CD14-positive monocyte (primary cell): ENCODE data around the gene GPHN. TPM values are rescaled to one million over a fixed set of nuclear protein-coding genes. Genes with fewer than 3 reads are reported as not detected.

ENCODE experiments used
- DNase-seq, 3 donors: peaks; one replicate each; pipeline ENCODE4 v3.0.0-alpha.2; 2011 to 2022
- H2AFZ ChIP-seq: 2 replicates; pipeline ENCODE4 v1.6.0; 2012; ENCODE audit warnings: mild to moderate bottlenecking, low read depth, low read length, inconsistent platforms; ENCODE audit not compliant: insufficient read depth, poor library complexity, severe bottlenecking
- H3K27ac ChIP-seq, 2 donors: 1 replicate in 1 of 2; 2 replicates in 1 of 2; pipeline ENCODE4 v1.5.1; 2012 to 2013; ENCODE audit warnings: low read length in 2 of 2, control low read depth in 1 of 2, inconsistent platforms in 1 of 2, low read depth in 1 of 2, mild to moderate bottlenecking in 1 of 2
- H3K27me3 ChIP-seq, 2 donors: one replicate each; pipeline versions ENCODE4 v1.6.0 to v1.6.1; 2011 to 2013; ENCODE audit warnings: low read length in 2 of 2; ENCODE audit not compliant: control insufficient read depth in 2 of 2, insufficient read depth in 2 of 2
- H3K36me3 ChIP-seq, 2 donors: replicated peaks in 1 of 2; 1 replicate in 1 of 2; 2 replicates in 1 of 2; pipeline versions ENCODE4 v1.5.1 to v1.6.1; 2012 to 2013; ENCODE audit warnings: low read length in 2 of 2, control low read depth in 1 of 2, inconsistent platforms in 1 of 2, mild to moderate bottlenecking in 1 of 2; ENCODE audit not compliant: insufficient read depth in 2 of 2, control insufficient read depth in 1 of 2
- H3K4me1 ChIP-seq, 2 donors: 1 replicate in 1 of 2; 2 replicates in 1 of 2; pipeline versions ENCODE4 v1.5.1 to v1.6.1; 2012 to 2013; ENCODE audit warnings: low read length in 2 of 2, control low read depth in 1 of 2, inconsistent platforms in 1 of 2, mild to moderate bottlenecking in 1 of 2, moderate library complexity in 1 of 2; ENCODE audit not compliant: insufficient read depth in 2 of 2, control insufficient read depth in 1 of 2
- H3K4me2 ChIP-seq: replicated peaks from 2 replicates; pipeline ENCODE3; 2012; ENCODE audit warnings: low read length, moderate library complexity, mild to moderate bottlenecking; ENCODE audit not compliant: poor library complexity, severe bottlenecking; ENCODE audit errors: extremely low read depth
- H3K4me3 ChIP-seq, 3 experiments: fragments of 200-600 bp in 1 of 3; sonication (generic) in 1 of 3; replicated peaks in 1 of 3; 1 replicate in 2 of 3; 2 replicates in 1 of 3; pipeline ENCODE4 v1.5.1; 2011 to 2013; ENCODE audit warnings: low read length in 3 of 3, mild to moderate bottlenecking in 3 of 3, control low read depth in 2 of 3, low read depth in 2 of 3, inconsistent platforms in 1 of 3, moderate library complexity in 1 of 3
- H3K79me2 ChIP-seq: 2 replicates; pipeline ENCODE4 v1.6.0; 2012; ENCODE audit warnings: mild to moderate bottlenecking, control low read depth, inconsistent platforms, low read length, moderate library complexity; ENCODE audit not compliant: insufficient read depth
- H3K9ac ChIP-seq: 2 replicates; pipeline ENCODE4 v1.6.0; 2017; ENCODE audit warnings: low read length, mild to moderate bottlenecking; ENCODE audit not compliant: insufficient read depth, poor library complexity, severe bottlenecking
- H3K9me3 ChIP-seq, 2 donors: replicated peaks in 1 of 2; 1 replicate in 1 of 2; 2 replicates in 1 of 2; pipeline versions ENCODE4 v1.5.1 to v1.6.1; 2012 to 2013; ENCODE audit warnings: low read length in 2 of 2, control low read depth in 1 of 2; ENCODE audit not compliant: control insufficient read depth in 1 of 2, insufficient read depth in 1 of 2
- H4K20me1 ChIP-seq: 2 replicates; pipeline ENCODE4 v1.6.0; 2012; ENCODE audit warnings: mild to moderate bottlenecking, low read length, control low read depth, moderate library complexity; ENCODE audit not compliant: insufficient read depth
- H3K27ac Mint-ChIP-seq, 7 donors: one replicate each; pipeline ENCODE4 v1.8.0; 2020; ENCODE audit warnings: mild to moderate bottlenecking in 7 of 7, mixed read lengths in 7 of 7, moderate library complexity in 6 of 7, inconsistent platforms in 2 of 7
- H3K27me3 Mint-ChIP-seq, 3 donors: one replicate each; pipeline ENCODE4 v1.8.0; 2021 to 2022; ENCODE audit warnings: low read depth in 3 of 3, mild to moderate bottlenecking in 3 of 3, mixed read lengths in 3 of 3, moderate library complexity in 3 of 3, inconsistent platforms in 1 of 3
- H3K36me3 Mint-ChIP-seq, 2 donors: one replicate each; pipeline ENCODE4 v1.8.0; 2020; ENCODE audit warnings: mixed read lengths in 2 of 2, inconsistent platforms in 1 of 2, mild to moderate bottlenecking in 1 of 2
- H3K4me1 Mint-ChIP-seq: one replicate; pipeline ENCODE4 v1.8.0; 2020; ENCODE audit warnings: mild to moderate bottlenecking, mixed read lengths
- H3K4me3 Mint-ChIP-seq, 2 donors: one replicate each; pipeline ENCODE4 v1.8.0; 2020; ENCODE audit warnings: mild to moderate bottlenecking in 2 of 2, mixed read lengths in 2 of 2, moderate library complexity in 1 of 2
- H3K9me3 Mint-ChIP-seq, 7 donors: one replicate each; pipeline ENCODE4 v1.8.0; 2020 to 2022; ENCODE audit warnings: mixed read lengths in 7 of 7, mild to moderate bottlenecking in 6 of 7, moderate library complexity in 6 of 7, inconsistent platforms in 2 of 7
- WGBS: methylation state at CpG from one replicate; pipeline ENCODE4 v1.1.5; 2013; ENCODE audit warnings: missing lambda C conversion rate; ENCODE audit not compliant: insufficient coverage; 5-methylcytosine and 5-hydroxymethylcytosine counted together
- intact Hi-C, 2 donors: fragments of 100-400 bp; cut with micrococcal nuclease; formaldehyde crosslinking; loops; one replicate each; pipeline versions ENCODE4 v1.15.0 to v1.15.1; 2023
- polyA plus RNA-seq, 3 donors: library from polyadenylated mRNA; depleted of rRNA in 1 of 3; unstranded in 2 of 3; stranded (reverse) in 1 of 3; fragments of 300-500 nt in 2 of 3; fragments of >200 nt in 1 of 3; fragmentation: Illumina TruSeq in 2 of 3; gene quantifications; 1 replicate in 2 of 3; 2 replicates in 1 of 3; pipeline ENCODE4 v1.2.3, GENCODE V29; 2012 to 2021
- TF ChIP-seq, protein P1 (sequence below): fragments of 200-600 bp; IDR thresholded peaks from one replicate; pipeline ENCODE4 v1.8.0; 2022; ENCODE audit warnings: antibody characterized with exemption, mild to moderate bottlenecking

The GPHN gene
- polyA plus RNA-seq, 3 donors: 1.9 to 3.1 (median 3.0) TPM

- no peaks in the 10 kb centered on the region for H3K27me3 ChIP-seq
- no peak for DNase-seq
- H3K4me3 ChIP-seq: no peak overlapping the region
- 100% methylated on average over 1 of the region's 2 CpGs for WGBS
- no peaks in the 10 kb centered on the region for H3K4me1 ChIP-seq
- H3K79me2 ChIP-seq: no peaks in the 10 kb centered on the region
- Mint-ChIP-seq H3K4me1 (no peaks in the 10 kb centered on the region), H3K9me3 (peaks cover 3 to 19% (median 9%) of the 10 kb centered on the region in 7 donors), H3K4me3 (no peak overlapping the region), H3K27ac (no peak overlapping the region), H3K36me3 (no peaks in the 10 kb centered on the region), H3K27me3 (no peaks in the 10 kb centered on the region)
- H3K4me2 ChIP-seq: no peak overlapping the region
- peaks cover 4 to 18% of the 10 kb centered on the region in 2 donors for H3K9me3 ChIP-seq
- no peaks in the 10 kb centered on the region for H3K36me3 ChIP-seq
- intact Hi-C loops: no loop called here
- TF ChIP-seq, protein P1, sequence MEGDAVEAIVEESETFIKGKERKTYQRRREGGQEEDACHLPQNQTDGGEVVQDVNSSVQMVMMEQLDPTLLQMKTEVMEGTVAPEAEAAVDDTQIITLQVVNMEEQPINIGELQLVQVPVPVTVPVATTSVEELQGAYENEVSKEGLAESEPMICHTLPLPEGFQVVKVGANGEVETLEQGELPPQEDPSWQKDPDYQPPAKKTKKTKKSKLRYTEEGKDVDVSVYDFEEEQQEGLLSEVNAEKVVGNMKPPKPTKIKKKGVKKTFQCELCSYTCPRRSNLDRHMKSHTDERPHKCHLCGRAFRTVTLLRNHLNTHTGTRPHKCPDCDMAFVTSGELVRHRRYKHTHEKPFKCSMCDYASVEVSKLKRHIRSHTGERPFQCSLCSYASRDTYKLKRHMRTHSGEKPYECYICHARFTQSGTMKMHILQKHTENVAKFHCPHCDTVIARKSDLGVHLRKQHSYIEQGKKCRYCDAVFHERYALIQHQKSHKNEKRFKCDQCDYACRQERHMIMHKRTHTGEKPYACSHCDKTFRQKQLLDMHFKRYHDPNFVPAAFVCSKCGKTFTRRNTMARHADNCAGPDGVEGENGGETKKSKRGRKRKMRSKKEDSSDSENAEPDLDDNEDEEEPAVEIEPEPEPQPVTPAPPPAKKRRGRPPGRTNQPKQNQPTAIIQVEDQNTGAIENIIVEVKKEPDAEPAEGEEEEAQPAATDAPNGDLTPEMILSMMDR: no peak
- H2AFZ ChIP-seq: no peak overlapping the region
- no peaks in the 10 kb centered on the region for H4K20me1 ChIP-seq
- no peak overlapping the region for H3K27ac ChIP-seq
- H3K9ac ChIP-seq: no peak overlapping the region
Observed at GRCh38 chr14:66473223-66473622, 34.7 kb upstream of the GPHN start.

DNA sequence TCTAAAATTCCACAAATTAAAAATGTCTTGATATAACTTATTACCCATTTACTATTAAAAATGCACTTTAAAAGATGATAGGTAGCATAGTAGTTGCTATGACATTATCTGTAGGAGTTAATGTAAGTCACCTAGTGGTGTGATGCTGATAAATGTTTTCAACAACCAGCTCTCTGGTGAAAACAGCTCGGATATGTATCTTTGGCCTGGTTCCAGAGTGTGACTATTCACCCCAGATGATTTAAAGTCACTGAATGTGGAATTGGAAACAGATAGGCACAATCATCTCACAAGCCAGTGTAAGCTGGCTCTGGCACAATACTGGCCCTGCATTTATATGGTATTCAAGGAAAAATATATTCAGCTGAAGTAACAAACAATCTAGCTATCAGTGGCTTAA is 31.0 kb upstream of the GPHN start:
- no peaks in the 10 kb centered on the region for H3K27me3 Mint-ChIP-seq
- Histone ChIP-seq H3K9me3 (peaks cover 0 to under 1% of the 10 kb centered on the region in 2 donors), H3K27me3 (no peaks in the 10 kb centered on the region), H4K20me1 (no peaks in the 10 kb centered on the region), H3K4me1 (no peaks in the 10 kb centered on the region), H3K27ac (no peak overlapping the region), H3K4me2 (no peak overlapping the region), H3K79me2 (no peaks in the 10 kb centered on the region), H3K4me3 (no peak overlapping the region), H2AFZ (no peak overlapping the region), H3K36me3 (no peaks in the 10 kb centered on the region), H3K9ac (no peak overlapping the region)
- DNase-seq: no peak
- TF ChIP-seq, protein P1: no peak
- no peaks in the 10 kb centered on the region for H3K36me3 Mint-ChIP-seq
- peaks cover 0 to 7% (median 2%) of the 10 kb centered on the region in 7 donors for H3K9me3 Mint-ChIP-seq
- no CpG with 5 or more reads among the region's 1 CpG for whole genome bisulfite sequencing
- no peak overlapping the region for H3K27ac Mint-ChIP-seq
- intact Hi-C loops: no loop called here
- H3K4me1 Mint-ChIP-seq: no peaks in the 10 kb centered on the region
- H3K4me3 Mint-ChIP-seq: no peak overlapping the region
